ENCODE measurements around the gene IFIT1B. TPM values are rescaled to one million over a fixed set of nuclear protein-coding genes. Genes with fewer than 3 reads are reported as not detected.
A peak's percentile ranks its signal among the peaks of the same experiment; 100 is the strongest.

IFIT1B gene
- total and polyA plus RNA-seq, 2 experiments from 2014 or later, result not detected

DNA sequence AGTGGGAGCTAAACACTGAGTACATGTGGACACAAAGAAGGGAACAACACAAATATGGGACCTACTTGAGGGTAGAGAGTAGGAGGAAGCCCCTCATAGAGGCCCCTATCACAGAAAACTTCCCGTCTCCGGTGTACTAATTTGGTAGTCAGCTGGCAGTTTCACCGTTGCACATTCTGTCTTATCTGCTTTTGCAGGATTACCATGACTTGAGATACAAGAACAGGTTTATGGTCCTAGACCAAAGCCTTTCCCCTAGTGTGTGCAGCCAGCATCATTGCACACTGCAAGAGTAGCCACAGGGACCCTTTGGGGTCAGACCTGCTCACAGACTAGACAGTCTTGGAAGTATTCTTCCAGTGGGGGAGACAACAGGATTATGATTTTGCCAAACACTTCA, 5.9 kb upstream of the IFIT1B start:
- Histone ChIP-seq H3K36me3 (replicated peaks; ENCODE audit: insufficient read depth, low read depth) (no peaks in the 10 kb centered on the region), H3K27ac (no peak overlapping the region), H3K9me2 (replicated peaks; ENCODE audit: insufficient read depth) (no peaks in the 10 kb centered on the region), H3K4me2 (no peak overlapping the region), H3K79me2 (no peaks in the 10 kb centered on the region), H3K4me1 (ENCODE audit: insufficient read depth) (peaks cover 35% of the 10 kb centered on the region), H3K27me3 (no peaks in the 10 kb centered on the region), H2AFZ (no peak overlapping the region), H3K9me3 (ENCODE audit: low read depth) (no peaks in the 10 kb centered on the region), H3K4me3 (no peak overlapping the region), H4K20me1 (ENCODE audit: insufficient read depth, poor library complexity, severe bottlenecking) (no peaks in the 10 kb centered on the region)
- TF ChIP-seq EZH2 (IDR thresholded peaks at IDR 0.05; ENCODE audit: borderline replicate concordance) (no peak), EZH2phosphoT487 (IDR thresholded peaks at IDR 0.05; ENCODE audit: low read depth, severe bottlenecking, unreplicated experiment) (no peak)
- TF ChIP-seq, protein P1, sequence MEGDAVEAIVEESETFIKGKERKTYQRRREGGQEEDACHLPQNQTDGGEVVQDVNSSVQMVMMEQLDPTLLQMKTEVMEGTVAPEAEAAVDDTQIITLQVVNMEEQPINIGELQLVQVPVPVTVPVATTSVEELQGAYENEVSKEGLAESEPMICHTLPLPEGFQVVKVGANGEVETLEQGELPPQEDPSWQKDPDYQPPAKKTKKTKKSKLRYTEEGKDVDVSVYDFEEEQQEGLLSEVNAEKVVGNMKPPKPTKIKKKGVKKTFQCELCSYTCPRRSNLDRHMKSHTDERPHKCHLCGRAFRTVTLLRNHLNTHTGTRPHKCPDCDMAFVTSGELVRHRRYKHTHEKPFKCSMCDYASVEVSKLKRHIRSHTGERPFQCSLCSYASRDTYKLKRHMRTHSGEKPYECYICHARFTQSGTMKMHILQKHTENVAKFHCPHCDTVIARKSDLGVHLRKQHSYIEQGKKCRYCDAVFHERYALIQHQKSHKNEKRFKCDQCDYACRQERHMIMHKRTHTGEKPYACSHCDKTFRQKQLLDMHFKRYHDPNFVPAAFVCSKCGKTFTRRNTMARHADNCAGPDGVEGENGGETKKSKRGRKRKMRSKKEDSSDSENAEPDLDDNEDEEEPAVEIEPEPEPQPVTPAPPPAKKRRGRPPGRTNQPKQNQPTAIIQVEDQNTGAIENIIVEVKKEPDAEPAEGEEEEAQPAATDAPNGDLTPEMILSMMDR (IDR thresholded peaks at IDR 0.05; ENCODE audit: poor library complexity), result no peak
- 60% methylated on average over 3 of the region's 3 CpGs for WGBS (ENCODE audit: low lambda C conversion rate, missing lambda C conversion rate)
- DNase-seq (ENCODE audit: low spot score), result no peak

DNA sequence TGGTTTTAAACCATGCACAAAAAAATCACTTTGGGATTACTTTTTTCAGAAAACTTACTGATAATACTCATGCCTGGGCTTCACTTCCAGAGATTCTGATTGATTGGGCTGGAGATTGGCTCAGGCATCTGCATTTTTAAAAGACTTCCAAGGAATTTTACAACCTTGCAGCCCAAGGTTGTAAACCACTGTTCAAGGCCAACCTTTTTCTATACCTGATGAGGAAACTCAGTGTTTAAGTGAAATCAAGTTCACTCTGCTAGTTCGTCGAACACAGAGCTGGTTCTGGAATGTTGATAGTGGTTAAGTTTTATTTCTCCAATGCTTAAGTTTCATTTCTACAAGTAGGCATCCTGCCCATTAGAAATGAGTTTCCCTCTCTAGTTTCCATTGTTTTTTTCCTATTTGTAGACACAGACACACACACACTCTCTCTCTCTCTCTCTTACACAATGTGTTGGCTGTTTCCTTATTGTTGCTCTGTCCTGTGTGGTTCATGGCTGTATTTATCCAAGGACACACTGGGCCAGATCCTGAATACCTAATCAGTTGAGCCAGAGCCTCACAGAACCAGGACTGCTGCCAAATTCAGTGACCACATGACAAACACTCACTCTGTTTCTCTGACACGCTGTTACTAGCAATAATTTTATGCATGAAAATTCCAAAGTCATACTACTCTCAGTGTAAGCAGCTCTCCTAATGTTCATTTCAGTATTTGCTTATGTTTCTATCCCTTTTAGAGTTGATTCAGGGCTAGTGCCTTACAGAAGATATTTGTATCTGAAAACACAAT, 3.7 kb upstream of the IFIT1B start:
- H3K79me2 ChIP-seq, result no peaks in the 10 kb centered on the region
- H3K9me2 ChIP-seq (replicated peaks; ENCODE audit: insufficient read depth), result no peaks in the 10 kb centered on the region
- TF ChIP-seq EZH2phosphoT487 (IDR thresholded peaks at IDR 0.05; ENCODE audit: low read depth, severe bottlenecking, unreplicated experiment), result no peak
- no peak for TF ChIP-seq EZH2 (IDR thresholded peaks at IDR 0.05; ENCODE audit: borderline replicate concordance)
- TF ChIP-seq, protein P1 (IDR thresholded peaks at IDR 0.05; ENCODE audit: poor library complexity), result no peak
- no peak overlapping the region for H3K4me3 ChIP-seq
- H3K27me3 ChIP-seq, result no peaks in the 10 kb centered on the region
- 39% methylated on average over 3 of the region's 3 CpGs for WGBS (ENCODE audit: low lambda C conversion rate, missing lambda C conversion rate)
- DNase-seq (ENCODE audit: low spot score), result peak; percentile 69
- no peaks in the 10 kb centered on the region for H3K36me3 ChIP-seq (replicated peaks; ENCODE audit: insufficient read depth, low read depth)
- peak overlapping the region; percentile 21 for H3K4me2 ChIP-seq
- H4K20me1 ChIP-seq (ENCODE audit: insufficient read depth, poor library complexity, severe bottlenecking), result no peaks in the 10 kb centered on the region
- H3K9me3 ChIP-seq (ENCODE audit: low read depth), result no peaks in the 10 kb centered on the region
- H3K27ac ChIP-seq, result peak overlapping the region; percentile 85
- H2AFZ ChIP-seq, result no peak overlapping the region
- peaks cover 23% of the 10 kb centered on the region for H3K4me1 ChIP-seq (ENCODE audit: insufficient read depth)

DNA sequence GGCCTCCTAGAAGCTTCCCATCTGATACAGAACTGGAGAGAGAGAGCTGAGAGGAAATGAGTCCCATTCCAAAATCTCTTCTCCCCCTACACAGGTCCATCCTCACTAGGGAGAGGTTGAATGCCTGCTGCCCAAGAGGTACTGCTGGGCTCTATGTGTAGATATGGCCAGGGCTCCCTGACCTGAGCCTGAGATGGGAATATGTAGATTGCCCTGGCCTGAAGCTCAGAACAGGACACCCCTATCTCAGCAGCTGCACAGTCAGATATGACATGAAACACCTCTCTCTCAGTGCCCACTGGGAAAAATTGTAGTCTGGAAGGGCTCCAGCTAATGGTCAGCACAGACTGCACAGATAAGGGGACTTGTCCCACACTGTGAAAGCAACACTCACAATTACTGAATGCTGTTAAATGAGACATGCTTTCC, 3.1 kb upstream of the IFIT1B start:
- DNase-seq (ENCODE audit: low spot score), result no peak

More for the DNA sequence above, 3.1 kb upstream of the IFIT1B start:
- Histone ChIP-seq H2AFZ (no peak overlapping the region), H3K4me1 (ENCODE audit: insufficient read depth) (peaks cover 20% of the 10 kb centered on the region), H3K4me2 (peak overlapping the region; percentile 21), H4K20me1 (ENCODE audit: insufficient read depth, poor library complexity, severe bottlenecking) (no peaks in the 10 kb centered on the region), H3K27ac (peak overlapping the region; percentile 85), H3K9me2 (replicated peaks; ENCODE audit: insufficient read depth) (no peaks in the 10 kb centered on the region), H3K27me3 (no peaks in the 10 kb centered on the region), H3K4me3 (no peak overlapping the region), H3K79me2 (no peaks in the 10 kb centered on the region), H3K36me3 (replicated peaks; ENCODE audit: insufficient read depth, low read depth) (no peaks in the 10 kb centered on the region), H3K9me3 (ENCODE audit: low read depth) (no peaks in the 10 kb centered on the region)
- TF ChIP-seq EZH2phosphoT487 (IDR thresholded peaks at IDR 0.05; ENCODE audit: low read depth, severe bottlenecking, unreplicated experiment) (no peak), EZH2 (IDR thresholded peaks at IDR 0.05; ENCODE audit: borderline replicate concordance) (no peak)
- TF ChIP-seq, protein P1 (IDR thresholded peaks at IDR 0.05; ENCODE audit: poor library complexity), result no peak
